ENCODE results near the gene GNG4.

Gene GNG4

GRCh38 chr1:235646463-235646862 lies 3.1 kb downstream of the GNG4 start:
- H3K79me2 ChIP-seq (ENCODE audit: control insufficient read depth, insufficient read depth, low read length, poor library complexity): no peaks in the 10 kb centered on the region
- peaks cover 2% of the 10 kb centered on the region for H3K9me3 ChIP-seq (ENCODE audit: insufficient read depth, low read depth, low read length)
- H3K23ac ChIP-seq (ENCODE audit: low read length): no peak overlapping the region
- H3K36me3 ChIP-seq (ENCODE audit: control insufficient read depth in 1 of 2, insufficient read depth in 2 of 2, low read length in 2 of 2): no peaks in the 10 kb centered on the region
- H3K14ac ChIP-seq (ENCODE audit: low read length): no peak overlapping the region
- no peak overlapping the region for H3K27ac ChIP-seq (ENCODE audit: low read depth, low read length)
- no peak overlapping the region for H4K8ac ChIP-seq (ENCODE audit: low read depth, low read length)
- H2BK120ac ChIP-seq (ENCODE audit: insufficient read depth, low read length, poor library complexity): no peak overlapping the region
- H3K4me3 ChIP-seq (ENCODE audit: low read depth, low read length): no peak overlapping the region
- H3K4me1 ChIP-seq (ENCODE audit: control insufficient read depth in 1 of 2, insufficient read depth in 2 of 2, low read length in 2 of 2): peaks cover 16 to 25% of the 10 kb centered on the region in 2 experiments
- no peak overlapping the region for H3K4ac ChIP-seq (ENCODE audit: low read depth, low read length)
- H2BK12ac ChIP-seq (ENCODE audit: low read length): no peak overlapping the region
- WGBS (ENCODE audit: extremely low coverage, insufficient coverage, insufficient read length): no CpG with 5 or more reads among the region's 9 CpGs
- H3K18ac ChIP-seq (ENCODE audit: low read length): no peak overlapping the region
- H4K91ac ChIP-seq (ENCODE audit: low read depth, low read length): no peak overlapping the region
- H3K9ac ChIP-seq (ENCODE audit: low read length): no peak overlapping the region
- DNase-seq: no peak
- no peak overlapping the region for H3K4me2 ChIP-seq (ENCODE audit: low read length)
- no peak overlapping the region for H2BK5ac ChIP-seq (ENCODE audit: low read depth, low read length, poor library complexity)
- peaks cover 2% of the 10 kb centered on the region for H3K79me1 ChIP-seq (ENCODE audit: low read length)
- no peak overlapping the region for H2AFZ ChIP-seq (ENCODE audit: insufficient read depth, low read length, poor library complexity)
- no peak overlapping the region for H2AK5ac ChIP-seq (ENCODE audit: low read length)
- no peak overlapping the region for H4K12ac ChIP-seq (ENCODE audit: low read depth, low read length)
- H3K27me3 ChIP-seq (ENCODE audit: insufficient read depth, low read length): peaks cover 23% of the 10 kb centered on the region

GRCh38 chr1:235644693-235645305 lies 4.8 kb downstream of the GNG4 start:
- WGBS (ENCODE audit: extremely low coverage, insufficient coverage, insufficient read length): no CpG with 5 or more reads among the region's 13 CpGs
- Histone ChIP-seq H3K23ac (ENCODE audit: low read length) (no peak overlapping the region), H4K12ac (ENCODE audit: low read depth, low read length) (no peak overlapping the region), H3K79me2 (ENCODE audit: control insufficient read depth, insufficient read depth, low read length, poor library complexity) (no peaks in the 10 kb centered on the region), H3K4me3 (ENCODE audit: low read depth, low read length) (no peak overlapping the region), H3K14ac (ENCODE audit: low read length) (no peak overlapping the region), H3K4ac (ENCODE audit: low read depth, low read length) (no peak overlapping the region), H3K9me3 (ENCODE audit: insufficient read depth, low read depth, low read length) (peaks cover 2% of the 10 kb centered on the region), H4K91ac (ENCODE audit: low read depth, low read length) (no peak overlapping the region), H3K4me2 (ENCODE audit: low read length) (no peak overlapping the region), H2AFZ (ENCODE audit: insufficient read depth, low read length, poor library complexity) (no peak overlapping the region), H3K79me1 (ENCODE audit: low read length) (no peaks in the 10 kb centered on the region), H2BK120ac (ENCODE audit: insufficient read depth, low read length, poor library complexity) (no peak overlapping the region), H3K18ac (ENCODE audit: low read length) (no peak overlapping the region), H3K4me1 (ENCODE audit: control insufficient read depth in 1 of 2, insufficient read depth in 2 of 2, low read length in 2 of 2) (peaks cover 16 to 23% of the 10 kb centered on the region in 2 experiments), H3K9ac (ENCODE audit: low read length) (no peak overlapping the region), H4K8ac (ENCODE audit: low read depth, low read length) (no peak overlapping the region), H2AK5ac (ENCODE audit: low read length) (no peak overlapping the region), H3K36me3 (ENCODE audit: control insufficient read depth in 1 of 2, insufficient read depth in 2 of 2, low read length in 2 of 2) (no peaks in the 10 kb centered on the region), H2BK12ac (ENCODE audit: low read length) (no peak overlapping the region), H3K27me3 (ENCODE audit: insufficient read depth, low read length) (peaks cover 12% of the 10 kb centered on the region), H2BK5ac (ENCODE audit: low read depth, low read length, poor library complexity) (no peak overlapping the region), H3K27ac (ENCODE audit: low read depth, low read length) (no peak overlapping the region)
- no peak for DNase-seq

- Histone ChIP-seq H3K4me1 (ENCODE audit: control insufficient read depth in 1 of 2, insufficient read depth in 2 of 2, low read length in 2 of 2) (peaks cover 12 to 18% of the 10 kb centered on the region in 2 experiments), H2BK120ac (ENCODE audit: insufficient read depth, low read length, poor library complexity) (no peak overlapping the region), H3K4me3 (ENCODE audit: low read depth, low read length) (no peak overlapping the region), H4K12ac (ENCODE audit: low read depth, low read length) (no peak overlapping the region), H2BK12ac (ENCODE audit: low read length) (no peak overlapping the region), H3K14ac (ENCODE audit: low read length) (no peak overlapping the region), H3K79me1 (ENCODE audit: low read length) (no peaks in the 10 kb centered on the region), H3K27me3 (ENCODE audit: insufficient read depth, low read length) (peaks cover 7% of the 10 kb centered on the region), H2BK5ac (ENCODE audit: low read depth, low read length, poor library complexity) (no peak overlapping the region), H3K27ac (ENCODE audit: low read depth, low read length) (no peak overlapping the region), H2AFZ (ENCODE audit: insufficient read depth, low read length, poor library complexity) (no peak overlapping the region), H3K79me2 (ENCODE audit: control insufficient read depth, insufficient read depth, low read length, poor library complexity) (no peaks in the 10 kb centered on the region), H2AK5ac (ENCODE audit: low read length) (no peak overlapping the region), H3K4ac (ENCODE audit: low read depth, low read length) (no peak overlapping the region), H4K8ac (ENCODE audit: low read depth, low read length) (no peak overlapping the region), H3K4me2 (ENCODE audit: low read length) (no peak overlapping the region), H3K23ac (ENCODE audit: low read length) (no peak overlapping the region), H3K36me3 (ENCODE audit: control insufficient read depth in 1 of 2, insufficient read depth in 2 of 2, low read length in 2 of 2) (no peaks in the 10 kb centered on the region), H3K9me3 (ENCODE audit: insufficient read depth, low read depth, low read length) (peaks cover 2% of the 10 kb centered on the region), H3K18ac (ENCODE audit: low read length) (no peak overlapping the region), H4K91ac (ENCODE audit: low read depth, low read length) (no peak overlapping the region), H3K9ac (ENCODE audit: low read length) (no peak overlapping the region)
- DNase-seq: no peak
- no CpG with 5 or more reads among the region's 23 CpGs for WGBS (ENCODE audit: extremely low coverage, insufficient coverage, insufficient read length)
Measured at GRCh38 chr1:235643837-235644692, 5.5 kb downstream of the GNG4 start.

GRCh38 chr1:235642943-235643371 lies 6.6 kb downstream of the GNG4 start:
- Histone ChIP-seq H3K4me1 (ENCODE audit: control insufficient read depth in 1 of 2, insufficient read depth in 2 of 2, low read length in 2 of 2) (peaks cover 11 to 12% of the 10 kb centered on the region in 2 experiments), H4K12ac (ENCODE audit: low read depth, low read length) (no peak overlapping the region)

More at GRCh38 chr1:235642943-235643371, 6.6 kb downstream of the GNG4 start:
- H2AK5ac ChIP-seq (ENCODE audit: low read length): no peak overlapping the region
- H3K4me3 ChIP-seq (ENCODE audit: low read depth, low read length): no peak overlapping the region
- peaks cover 2% of the 10 kb centered on the region for H3K9me3 ChIP-seq (ENCODE audit: insufficient read depth, low read depth, low read length)
- no peak overlapping the region for H4K8ac ChIP-seq (ENCODE audit: low read depth, low read length)
- no peak overlapping the region for H3K18ac ChIP-seq (ENCODE audit: low read length)
- no peak for DNase-seq
- H3K27me3 ChIP-seq (ENCODE audit: insufficient read depth, low read length): no peaks in the 10 kb centered on the region
- H2AFZ ChIP-seq (ENCODE audit: insufficient read depth, low read length, poor library complexity): no peak overlapping the region
- H3K27ac ChIP-seq (ENCODE audit: low read depth, low read length): no peak overlapping the region
- no peaks in the 10 kb centered on the region for H3K79me2 ChIP-seq (ENCODE audit: control insufficient read depth, insufficient read depth, low read length, poor library complexity)
- H2BK120ac ChIP-seq (ENCODE audit: insufficient read depth, low read length, poor library complexity): no peak overlapping the region
- H3K79me1 ChIP-seq (ENCODE audit: low read length): no peaks in the 10 kb centered on the region
- no peak overlapping the region for H3K4me2 ChIP-seq (ENCODE audit: low read length)
- H3K23ac ChIP-seq (ENCODE audit: low read length): no peak overlapping the region
- H2BK5ac ChIP-seq (ENCODE audit: low read depth, low read length, poor library complexity): no peak overlapping the region
- H4K91ac ChIP-seq (ENCODE audit: low read depth, low read length): no peak overlapping the region
- no peak overlapping the region for H3K14ac ChIP-seq (ENCODE audit: low read length)
- no peaks in the 10 kb centered on the region for H3K36me3 ChIP-seq (ENCODE audit: control insufficient read depth in 1 of 2, insufficient read depth in 2 of 2, low read length in 2 of 2)
- no CpG with 5 or more reads among the region's 11 CpGs for WGBS (ENCODE audit: extremely low coverage, insufficient coverage, insufficient read length)
- no peak overlapping the region for H3K4ac ChIP-seq (ENCODE audit: low read depth, low read length)
- H3K9ac ChIP-seq (ENCODE audit: low read length): no peak overlapping the region
- no peak overlapping the region for H2BK12ac ChIP-seq (ENCODE audit: low read length)
